Cardiac muscle cell (in vitro differentiated cells and primary cell): ENCODE results near the gene KCNT1. TPM values are rescaled to one million over a fixed set of nuclear protein-coding genes. Genes with fewer than 3 reads are reported as not detected.
"Not testable (repeated sequence)": the region's sequence is repeated elsewhere in the genome, so short reads cannot be mapped to it uniquely, and the experiment has no call there.

Experiments
- DNase-seq, 2 donors: peaks; one replicate each; pipeline versions ENCODE4 v3.0.0 to v3.0.0-alpha.2; 2010 to 2017; ENCODE audit warnings: low read depth in 1 of 2, low spot score in 1 of 2
- H3K27ac ChIP-seq: fragments of 200-600 bp; sonication (generic); 2 replicates; pipeline ENCODE4 v1.5.1; 2016
- H3K27me3 ChIP-seq: fragments of 200-600 bp; sonication (generic); 2 replicates; pipeline ENCODE4 v1.6.0; 2016; ENCODE audit warnings: control low read depth
- H3K36me3 ChIP-seq: fragments of 200-600 bp; sonication (generic); 2 replicates; pipeline ENCODE4 v1.5.1; 2016; ENCODE audit warnings: control low read depth
- H3K4me1 ChIP-seq: fragments of 200-600 bp; sonication (generic); 2 replicates; pipeline ENCODE4 v1.8.1; 2017; ENCODE audit warnings: low read depth, mild to moderate bottlenecking, mixed run types
- H3K4me3 ChIP-seq: fragments of 200-600 bp; sonication (generic); 2 replicates; pipeline ENCODE4 v1.5.1; 2016; ENCODE audit warnings: mild to moderate bottlenecking
- H3K9me3 ChIP-seq: fragments of 200-600 bp; sonication (generic); 2 replicates; pipeline ENCODE4 v1.5.1; 2017; ENCODE audit warnings: low read depth, mild to moderate bottlenecking, control low read depth
- CTCF ChIP-seq: IDR thresholded peaks from 2 replicates; pipeline ENCODE4 v1.5.1; 2012; ENCODE audit warnings: low read depth, mild to moderate bottlenecking, low read length
- polyA plus RNA-seq: library from polyadenylated mRNA; unstranded; fragments of >200 nt; fragmentation: Nextera tagmentation; extraction: Ambion mirVana; gene quantifications from 2 replicates; pipeline ENCODE4 v1.2.1, GENCODE V29; 2016
- total RNA-seq: library from RNA; depleted of rRNA; stranded (reverse); fragments of >200 nt; gene quantifications from 2 replicates; pipeline ENCODE4 v1.2.3, GENCODE V29; 2016

The KCNT1 gene
- total and polyA plus RNA-seq, 2 experiments from 2014 or later = 0.12 to 0.20 TPM

GRCh38 chr9:135669616-135670285, 32.2 kb upstream of the KCNT1 start:
- Histone ChIP-seq H3K36me3 (no peaks in the 10 kb centered on the region), H3K27me3 (no peaks in the 10 kb centered on the region), H3K27ac (no peak overlapping the region), H3K9me3 (no peaks in the 10 kb centered on the region), H3K4me1 (no peaks in the 10 kb centered on the region), H3K4me3 (no peak overlapping the region)
- DNase-seq = no peak
- TF ChIP-seq CTCF = no peak

GRCh38 chr9:135670721-135671590, 31.0 kb upstream of the KCNT1 start:
- Histone ChIP-seq H3K4me3 (no peak overlapping the region), H3K9me3 (no peaks in the 10 kb centered on the region), H3K36me3 (no peaks in the 10 kb centered on the region), H3K27me3 (no peaks in the 10 kb centered on the region), H3K4me1 (no peaks in the 10 kb centered on the region), H3K27ac (no peak overlapping the region)
- TF ChIP-seq CTCF = no peak
- no peak for DNase-seq

- no peaks in the 10 kb centered on the region for H3K9me3 ChIP-seq
- peak in 1 of 2 donors; percentile 12 for DNase-seq
- no peaks in the 10 kb centered on the region for H3K4me1 ChIP-seq
- TF ChIP-seq CTCF = no peak
- no peaks in the 10 kb centered on the region for H3K27me3 ChIP-seq
- H3K27ac ChIP-seq = no peak overlapping the region
- no peak overlapping the region for H3K4me3 ChIP-seq
- H3K36me3 ChIP-seq = no peaks in the 10 kb centered on the region
Observed at GRCh38 chr9:135671591-135672041, 30.4 kb upstream of the KCNT1 start.

- H3K27me3 ChIP-seq, H3K36me3 ChIP-seq, DNase-seq, H3K4me3 ChIP-seq, H3K9me3 ChIP-seq, H3K4me1 ChIP-seq, H3K27ac ChIP-seq: not testable (repeated sequence)
Observed at GRCh38 chr9:135672786-135673185, 29.2 kb upstream of the KCNT1 start.

- no peak for TF ChIP-seq CTCF
- no peak for DNase-seq
- no peaks in the 10 kb centered on the region for H3K4me1 ChIP-seq
- no peaks in the 10 kb centered on the region for H3K9me3 ChIP-seq
- H3K27ac ChIP-seq = no peak overlapping the region
- no peaks in the 10 kb centered on the region for H3K27me3 ChIP-seq
- H3K36me3 ChIP-seq = no peaks in the 10 kb centered on the region
- no peak overlapping the region for H3K4me3 ChIP-seq
Observed at GRCh38 chr9:135673941-135674340, 28.0 kb upstream of the KCNT1 start.

GRCh38 chr9:135674977-135675376, 27.0 kb upstream of the KCNT1 start:
- no peaks in the 10 kb centered on the region for H3K9me3 ChIP-seq
- no peaks in the 10 kb centered on the region for H3K4me1 ChIP-seq
- H3K27ac ChIP-seq = no peak overlapping the region
- H3K36me3 ChIP-seq = no peaks in the 10 kb centered on the region
- no peaks in the 10 kb centered on the region for H3K27me3 ChIP-seq
- no peak for DNase-seq
- TF ChIP-seq CTCF = no peak
- no peak overlapping the region for H3K4me3 ChIP-seq
